ENCODE results near the gene PHKG1. TPM values are rescaled to one million over a fixed set of nuclear protein-coding genes. Genes with fewer than 3 reads are reported as not detected.
"Not testable (repeated sequence)": the region's sequence is repeated elsewhere in the genome, so short reads cannot be mapped to it uniquely, and the experiment has no call there.

Gene PHKG1
- total RNA-seq, 1 donor from 2014 or later = 2.7 TPM

DNA sequence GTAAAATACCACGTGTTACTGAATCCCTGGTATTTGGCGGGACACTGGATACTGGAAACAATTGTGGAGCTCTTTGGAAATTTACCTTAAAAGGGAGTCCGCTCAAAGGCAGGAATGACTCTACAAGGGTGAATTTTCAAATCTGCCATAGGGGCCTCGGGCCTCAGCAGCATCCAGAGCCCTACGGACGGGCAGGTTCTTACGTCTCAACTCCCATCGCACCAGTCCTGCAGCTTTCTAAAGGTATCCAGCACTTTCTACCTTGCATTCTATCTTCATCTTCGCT, 41.8 kb downstream of the PHKG1 start:
- no peak for DNase-seq (ENCODE audit: low spot score)
- intact Hi-C loops (cut with DNase I) = no loop called here
- no peak for ATAC-seq

DNA sequence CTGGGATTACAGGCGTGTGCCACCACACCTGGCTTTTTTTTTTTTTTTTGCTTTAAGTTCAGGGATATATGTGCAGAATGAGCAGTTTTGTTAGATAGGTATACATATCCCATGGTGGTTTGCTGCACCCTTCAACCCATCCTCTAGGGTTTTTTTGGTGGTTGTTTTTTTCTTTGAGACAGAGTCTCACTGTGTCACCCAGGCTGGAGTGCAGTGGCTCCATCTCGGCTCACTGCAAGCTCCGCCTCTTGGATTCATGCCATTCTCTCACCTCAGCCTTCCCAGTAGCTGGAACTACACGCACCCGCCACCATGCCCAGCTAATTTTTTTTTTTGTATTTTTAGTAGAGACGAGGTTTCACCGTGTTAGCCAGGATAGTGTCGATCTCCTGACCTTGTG, 44.0 kb downstream of the PHKG1 start:
- ATAC-seq; intact Hi-C loops (cut with DNase I): not testable (repeated sequence)
- DNase-seq (ENCODE audit: low spot score) = peak; percentile 55

DNA sequence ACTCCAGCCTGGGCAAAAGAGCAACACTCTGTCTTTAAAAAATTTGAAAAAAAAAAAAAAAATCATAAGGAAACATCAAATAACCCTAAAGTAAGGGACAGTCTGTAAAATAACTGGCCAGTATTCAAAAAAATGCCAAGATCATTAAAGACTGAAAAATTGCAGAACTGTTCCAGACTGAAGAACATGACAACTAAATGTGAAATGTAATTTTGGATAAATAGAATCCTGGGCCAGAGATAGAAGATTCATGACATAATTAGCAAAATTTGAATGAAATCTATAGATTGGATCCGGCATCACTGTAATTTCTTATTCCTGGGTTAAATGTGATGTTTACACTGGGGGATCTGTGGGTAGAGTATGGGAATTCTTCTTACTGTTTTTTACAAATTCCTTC, 44.5 kb downstream of the PHKG1 start:
- intact Hi-C loops (cut with DNase I) = no loop called here
- ATAC-seq (no peak), DNase-seq (ENCODE audit: low spot score) (no peak)

DNA sequence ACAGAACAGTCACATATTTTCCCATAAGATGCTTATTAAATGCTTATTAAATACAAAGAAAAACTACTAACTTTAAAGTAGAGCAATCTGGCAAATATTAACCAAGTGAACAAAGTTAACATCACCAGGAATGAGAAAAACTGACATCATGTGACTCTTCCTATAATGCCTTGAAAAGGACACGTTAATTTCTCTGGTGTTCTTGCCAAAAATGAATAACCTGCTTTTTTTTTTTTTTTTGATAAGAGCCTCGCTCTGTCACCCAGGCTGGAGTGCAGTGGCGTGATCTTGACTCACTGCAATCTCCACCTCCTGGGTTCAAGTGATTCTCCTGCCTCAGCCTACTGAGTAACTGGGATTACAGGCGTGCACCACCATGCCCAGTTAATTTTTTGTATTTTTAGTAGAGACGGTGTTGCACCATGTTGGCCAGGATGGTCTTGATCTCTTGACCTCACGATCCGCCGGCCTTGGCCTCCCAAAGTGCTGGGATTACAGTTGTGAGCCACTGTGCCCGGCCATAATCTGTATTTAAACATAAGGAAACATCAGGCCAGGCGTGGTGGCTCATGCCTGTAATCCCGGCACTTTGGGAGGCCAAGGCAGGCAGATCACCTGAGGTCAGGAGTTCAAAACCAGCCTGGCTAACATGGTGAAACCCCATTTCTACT, 45.2 kb downstream of the PHKG1 start:
- ATAC-seq = not testable (repeated sequence)
- peak; percentile 31 for DNase-seq (ENCODE audit: low spot score)

DNA sequence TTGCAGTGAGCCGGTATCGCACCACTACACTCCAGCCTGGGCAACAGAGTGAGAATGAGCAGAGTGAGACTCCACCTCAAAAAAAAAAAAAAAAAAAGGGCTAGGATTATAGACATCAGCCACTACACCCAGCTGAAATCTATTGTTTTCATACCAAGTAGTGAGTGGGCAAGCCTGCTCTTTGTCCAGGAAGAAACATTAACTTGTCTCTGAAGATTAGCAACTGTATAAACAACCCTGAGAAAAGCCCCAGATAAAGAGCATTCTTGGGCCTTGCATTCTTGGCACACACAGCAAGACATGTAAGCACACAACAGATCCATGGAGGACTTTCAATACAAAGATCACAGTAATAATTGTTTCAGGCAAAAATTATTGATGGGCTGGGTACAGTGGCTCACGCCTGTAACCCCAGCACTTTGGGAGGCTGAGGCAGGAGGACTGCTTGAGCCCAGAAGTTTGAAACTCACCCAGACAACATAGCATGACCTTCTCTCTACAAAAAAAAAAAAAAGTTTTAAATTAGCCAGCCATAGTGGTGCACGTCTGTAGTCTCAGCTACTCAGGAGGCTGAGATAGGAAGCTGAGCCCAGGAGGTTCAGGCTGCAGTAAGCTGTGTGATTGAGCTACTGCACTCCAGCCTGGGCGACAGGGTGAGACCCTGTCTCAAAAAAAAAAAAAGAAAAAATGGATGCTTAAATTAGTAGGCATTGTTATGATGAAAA, 45.9 kb downstream of the PHKG1 start:
- DNase-seq (ENCODE audit: low spot score) = peak; percentile 6
- intact Hi-C loops (cut with DNase I) = no loop called here

More for the DNA sequence above, 45.2 kb downstream of the PHKG1 start:
- intact Hi-C loops (cut with DNase I) = not testable (repeated sequence)

DNA sequence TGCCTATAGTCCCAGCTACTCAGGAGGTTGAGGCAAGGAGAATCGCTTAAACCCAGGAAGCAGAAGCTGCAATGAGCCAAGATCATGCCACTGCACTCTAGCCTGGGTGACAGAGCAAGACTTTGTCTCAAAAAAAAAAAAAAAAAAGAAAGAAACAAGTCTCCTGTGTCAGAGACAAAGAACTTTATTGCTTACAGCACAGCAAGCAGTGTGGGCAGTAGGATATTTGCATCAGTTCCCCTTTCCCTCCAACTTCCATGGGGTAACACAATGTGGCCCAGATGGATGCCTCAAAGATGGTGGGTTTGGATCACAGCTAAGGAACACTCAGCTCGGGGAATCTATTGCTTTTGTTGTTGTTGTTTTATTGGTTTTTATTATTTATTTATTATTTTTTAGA, 47.0 kb downstream of the PHKG1 start:
- intact Hi-C loops (cut with DNase I) = not testable (repeated sequence)
- ATAC-seq = peak; percentile 35
- DNase-seq (ENCODE audit: low spot score) = peak; percentile 7

More for the DNA sequence above, 45.9 kb downstream of the PHKG1 start:
- ATAC-seq = no peak

DNA sequence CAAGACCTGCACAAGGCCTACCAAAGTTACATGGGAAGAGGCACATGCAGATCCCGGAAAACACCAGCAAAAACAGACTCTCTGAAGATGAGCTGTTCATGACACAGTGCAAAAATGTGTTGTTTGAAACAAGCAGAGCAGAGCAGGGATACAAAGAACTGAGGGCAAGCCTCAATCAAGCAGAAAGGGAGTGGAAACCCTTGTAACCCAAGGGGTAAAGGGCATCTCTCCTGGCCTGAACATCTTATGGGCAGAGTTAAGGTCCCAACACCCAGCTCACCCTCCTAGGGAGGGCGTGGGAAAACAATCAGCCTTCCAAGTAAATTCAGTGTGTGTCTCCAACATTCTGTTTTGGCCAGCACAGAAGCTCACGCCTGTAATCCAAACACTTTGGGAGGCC, 52.0 kb downstream of the PHKG1 start:
- DNase-seq (ENCODE audit: low spot score) (peak; percentile 3), ATAC-seq (no peak)
- intact Hi-C loops (cut with DNase I) = loop anchor here (2.0 kb wide), 1 partner anchor 68 kb away; no protein-coding TSS in a partner anchor

DNA sequence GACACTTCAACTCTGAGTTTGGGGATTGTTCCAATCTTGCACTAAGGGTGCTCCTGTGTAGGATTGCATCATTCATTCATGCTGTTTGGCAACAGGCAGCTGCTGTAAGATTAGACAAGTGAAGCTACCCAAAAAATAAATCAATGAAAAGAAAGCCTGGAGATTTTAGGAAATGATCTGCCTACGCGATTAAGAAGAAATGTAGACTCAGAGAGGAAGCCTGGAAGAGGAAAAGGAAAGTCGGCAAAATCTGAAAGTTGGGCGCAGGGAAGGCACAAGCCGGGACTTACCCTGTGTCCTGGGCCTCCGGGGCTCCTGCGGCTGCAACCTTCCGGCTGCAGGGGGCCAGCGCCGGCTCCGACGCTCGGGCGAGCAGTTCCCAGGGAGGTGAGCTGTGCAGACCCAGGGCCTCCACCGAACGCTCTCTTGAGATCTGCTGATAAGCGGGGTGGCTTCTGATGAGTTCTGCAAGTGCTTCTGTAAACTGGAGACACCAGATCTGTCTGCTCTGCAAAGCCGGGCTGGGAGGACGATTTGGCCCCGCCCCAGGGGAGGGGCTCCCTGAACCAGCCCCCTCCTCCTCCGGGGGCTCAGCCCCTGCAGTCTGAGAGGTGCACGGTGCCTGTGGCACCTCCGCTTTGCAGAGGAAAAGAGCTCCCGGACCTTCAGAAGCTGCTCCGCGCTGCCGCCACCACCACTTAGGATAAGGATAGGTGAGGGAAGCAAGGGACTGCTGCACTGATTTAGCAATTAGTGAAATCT, 58.9 kb downstream of the PHKG1 start:
- intact Hi-C loops (cut with DNase I) = no loop called here
- DNase-seq (ENCODE audit: low spot score) (no peak), ATAC-seq (peak; percentile 84)

DNA sequence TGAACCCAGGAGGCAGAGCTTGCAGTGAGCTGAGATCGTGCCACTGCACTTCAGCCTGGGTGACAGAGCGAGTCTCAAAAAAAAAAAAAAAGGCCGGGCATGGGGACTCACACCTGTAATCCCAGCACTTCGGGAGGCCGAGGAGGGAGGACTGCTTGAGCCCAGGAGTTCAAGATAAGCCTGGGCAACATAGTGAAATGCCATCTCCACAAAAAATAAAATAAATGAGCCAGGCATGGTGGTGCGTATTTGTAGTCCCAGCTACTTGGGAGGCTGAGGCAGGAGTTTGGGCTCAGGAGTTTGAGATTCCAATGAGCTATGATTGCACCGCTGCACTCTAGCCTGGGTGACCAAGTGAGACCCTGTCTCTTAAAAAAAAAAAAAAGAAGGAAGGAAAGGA, 60.2 kb downstream of the PHKG1 start:
- DNase-seq (ENCODE audit: low spot score) = not testable (repeated sequence)

DNA sequence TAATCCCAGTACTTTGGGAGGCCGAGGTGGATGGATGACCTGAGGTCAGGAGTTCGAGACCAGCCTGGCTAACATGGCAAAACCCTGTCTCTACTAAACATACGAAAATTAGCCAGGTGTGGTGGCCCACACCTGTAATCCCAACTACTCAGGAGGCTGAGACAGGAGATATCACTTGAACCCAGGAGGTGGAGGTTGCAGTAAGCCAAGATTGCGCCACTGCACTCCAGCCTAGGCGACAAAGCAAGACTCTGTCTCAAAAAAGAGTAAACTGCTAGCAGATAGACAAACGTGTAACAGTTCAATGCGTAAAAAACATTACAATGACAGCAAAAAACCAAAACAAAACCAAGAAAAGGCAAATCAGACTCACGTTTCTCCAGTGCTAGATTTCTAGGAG, 61.2 kb downstream of the PHKG1 start:
- DNase-seq (ENCODE audit: low spot score); ATAC-seq; intact Hi-C loops (cut with DNase I): not testable (repeated sequence)

More for the DNA sequence above, 60.2 kb downstream of the PHKG1 start:
- intact Hi-C loops (cut with DNase I); ATAC-seq: not testable (repeated sequence)

DNA sequence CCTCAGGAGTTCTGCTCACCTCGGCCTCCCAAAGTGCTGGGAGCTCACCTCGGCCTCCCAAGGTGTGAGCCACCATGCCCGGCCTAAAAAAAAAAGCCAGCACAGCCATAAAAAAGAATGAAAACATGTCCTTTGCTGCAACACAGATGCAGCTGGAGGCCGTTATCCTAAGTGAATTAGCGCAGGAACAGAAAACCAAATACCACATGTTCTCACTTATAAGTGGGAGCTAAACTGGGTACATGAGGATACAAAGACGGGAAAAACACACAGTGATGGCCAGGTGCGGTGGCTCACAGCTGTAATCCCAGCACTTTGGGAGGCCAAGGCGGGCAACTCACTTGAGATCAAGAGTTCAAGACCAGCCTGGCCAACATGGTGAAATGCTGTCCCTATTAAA, 62.4 kb downstream of the PHKG1 start:
- intact Hi-C loops (cut with DNase I) = no loop called here
- ATAC-seq (no peak), DNase-seq (ENCODE audit: low spot score) (no peak)

Other genes starting within 250 kb of the PHKG1 start
- not detected for gene SEPTIN14, start 230.2 kb downstream of the PHKG1 start, total RNA-seq
- gene ZNF713, start 205.5 kb downstream of the PHKG1 start, total RNA-seq = 7.1 TPM
- 8.1 TPM for gene MRPS17, start 141.1 kb downstream of the PHKG1 start, total RNA-seq
- 47.4 TPM for gene NIPSNAP2, start 128.4 kb downstream of the PHKG1 start, total RNA-seq
- gene PSPH, start 41.5 kb downstream of the PHKG1 start, total RNA-seq = 11.5 TPM
- gene CCT6A, start 41.2 kb downstream of the PHKG1 start, total RNA-seq = 77.3 TPM
- gene SUMF2, start 28.7 kb downstream of the PHKG1 start, total RNA-seq = 86.4 TPM
- gene CHCHD2, start 13.5 kb upstream of the PHKG1 start, total RNA-seq = 170 TPM
- not detected for gene NUPR2, start 23.5 kb upstream of the PHKG1 start, total RNA-seq

All from sciatic nerve (tissue), 2 donors.